ENCODE results near the gene UROC1. TPM values are rescaled to one million over a fixed set of nuclear protein-coding genes. Genes with fewer than 3 reads are reported as not detected.

Gene UROC1
- total RNA-seq, 1 experiment from 2014 or later, result not detected

DNA sequence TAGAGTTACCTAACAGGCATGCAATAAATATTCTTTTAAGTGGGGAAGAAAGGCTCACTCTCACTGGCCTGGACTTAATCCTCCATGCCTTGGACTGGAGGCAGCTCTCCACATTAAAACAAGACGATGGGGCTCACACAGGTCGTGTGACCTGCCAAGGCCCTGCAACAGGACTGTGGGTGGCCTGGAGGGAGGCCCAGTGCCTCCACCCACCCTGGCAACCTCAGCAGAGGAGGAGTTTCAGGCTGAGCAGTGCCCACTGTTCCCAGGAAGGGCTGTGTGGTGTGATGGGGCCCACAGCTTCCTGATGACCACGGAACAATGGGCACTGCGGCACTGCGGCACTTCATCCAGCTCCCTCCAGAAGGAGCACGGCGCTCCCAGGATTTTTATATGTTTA is 5.5 kb downstream of the UROC1 start:
- H3K4me1 Mint-ChIP-seq (ENCODE audit: insufficient read depth, unreplicated experiment), result no peaks in the 10 kb centered on the region
- POLR2A ChIA-PET, result no interaction called here
- TF ChIP-seq, protein P1, sequence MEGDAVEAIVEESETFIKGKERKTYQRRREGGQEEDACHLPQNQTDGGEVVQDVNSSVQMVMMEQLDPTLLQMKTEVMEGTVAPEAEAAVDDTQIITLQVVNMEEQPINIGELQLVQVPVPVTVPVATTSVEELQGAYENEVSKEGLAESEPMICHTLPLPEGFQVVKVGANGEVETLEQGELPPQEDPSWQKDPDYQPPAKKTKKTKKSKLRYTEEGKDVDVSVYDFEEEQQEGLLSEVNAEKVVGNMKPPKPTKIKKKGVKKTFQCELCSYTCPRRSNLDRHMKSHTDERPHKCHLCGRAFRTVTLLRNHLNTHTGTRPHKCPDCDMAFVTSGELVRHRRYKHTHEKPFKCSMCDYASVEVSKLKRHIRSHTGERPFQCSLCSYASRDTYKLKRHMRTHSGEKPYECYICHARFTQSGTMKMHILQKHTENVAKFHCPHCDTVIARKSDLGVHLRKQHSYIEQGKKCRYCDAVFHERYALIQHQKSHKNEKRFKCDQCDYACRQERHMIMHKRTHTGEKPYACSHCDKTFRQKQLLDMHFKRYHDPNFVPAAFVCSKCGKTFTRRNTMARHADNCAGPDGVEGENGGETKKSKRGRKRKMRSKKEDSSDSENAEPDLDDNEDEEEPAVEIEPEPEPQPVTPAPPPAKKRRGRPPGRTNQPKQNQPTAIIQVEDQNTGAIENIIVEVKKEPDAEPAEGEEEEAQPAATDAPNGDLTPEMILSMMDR (IDR thresholded peaks at IDR 0.05; ENCODE audit: unreplicated experiment), result no peak
- CTCF ChIA-PET, result interaction anchor here (0.7 to 5.9 kb wide), 3 partner anchors 10 to 1036 kb away, joined by 3 to 34 read pairs (median 5); no protein-coding TSS in a partner anchor
- no peaks in the 10 kb centered on the region for H3K9me3 Mint-ChIP-seq (ENCODE audit: unreplicated experiment)
- H3K4me3 Mint-ChIP-seq (ENCODE audit: unreplicated experiment), result no peak overlapping the region
- DNase-seq (ENCODE audit: unreplicated experiment), result no peak
- no peak overlapping the region for H3K27ac Mint-ChIP-seq (ENCODE audit: low read depth, unreplicated experiment)
- intact Hi-C loops (cut with micrococcal nuclease), result no loop called here
- no TSS peak for BruUV-seq (replicated peaks)
- H3K27me3 Mint-ChIP-seq (ENCODE audit: insufficient read depth, unreplicated experiment), result no peaks in the 10 kb centered on the region
- H3K36me3 Mint-ChIP-seq (ENCODE audit: insufficient read depth, unreplicated experiment), result no peaks in the 10 kb centered on the region

DNA sequence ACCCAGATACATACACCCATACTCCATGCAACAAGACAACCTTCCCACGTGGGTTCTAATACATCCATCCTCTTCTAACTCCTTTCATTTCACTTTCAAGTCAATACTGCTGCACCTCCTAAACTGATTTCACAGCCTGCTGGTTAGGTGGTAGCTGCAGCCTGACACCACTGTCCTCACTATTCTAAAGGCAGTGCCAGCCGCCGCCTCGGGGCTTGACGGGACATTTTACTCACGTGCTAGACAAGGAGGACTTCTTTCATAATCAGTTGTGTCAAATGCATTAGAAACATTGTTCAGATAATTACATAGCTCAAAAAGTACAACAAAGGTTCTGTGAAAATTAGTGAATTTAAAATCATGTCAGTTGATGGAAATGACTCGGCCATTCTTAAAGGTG is 6.3 kb downstream of the UROC1 start:
- Mint-ChIP-seq H3K27me3 (ENCODE audit: insufficient read depth, unreplicated experiment) (no peaks in the 10 kb centered on the region), H3K27ac (ENCODE audit: low read depth, unreplicated experiment) (no peak overlapping the region), H3K4me1 (ENCODE audit: insufficient read depth, unreplicated experiment) (no peaks in the 10 kb centered on the region), H3K9me3 (ENCODE audit: unreplicated experiment) (no peaks in the 10 kb centered on the region), H3K36me3 (ENCODE audit: insufficient read depth, unreplicated experiment) (no peaks in the 10 kb centered on the region), H3K4me3 (ENCODE audit: unreplicated experiment) (no peak overlapping the region)
- DNase-seq (ENCODE audit: unreplicated experiment), result no peak
- ChIA-PET POLR2A (no interaction called here), CTCF (interaction anchor here (0.6 to 5.9 kb wide), 3 partner anchors 11 to 1037 kb away, joined by 3 to 34 read pairs (median 5); no protein-coding TSS in a partner anchor)
- TF ChIP-seq, protein P1 (IDR thresholded peaks at IDR 0.05; ENCODE audit: unreplicated experiment), result no peak
- intact Hi-C loops (cut with micrococcal nuclease), result no loop called here
- no TSS peak for BruUV-seq (replicated peaks)

DNA sequence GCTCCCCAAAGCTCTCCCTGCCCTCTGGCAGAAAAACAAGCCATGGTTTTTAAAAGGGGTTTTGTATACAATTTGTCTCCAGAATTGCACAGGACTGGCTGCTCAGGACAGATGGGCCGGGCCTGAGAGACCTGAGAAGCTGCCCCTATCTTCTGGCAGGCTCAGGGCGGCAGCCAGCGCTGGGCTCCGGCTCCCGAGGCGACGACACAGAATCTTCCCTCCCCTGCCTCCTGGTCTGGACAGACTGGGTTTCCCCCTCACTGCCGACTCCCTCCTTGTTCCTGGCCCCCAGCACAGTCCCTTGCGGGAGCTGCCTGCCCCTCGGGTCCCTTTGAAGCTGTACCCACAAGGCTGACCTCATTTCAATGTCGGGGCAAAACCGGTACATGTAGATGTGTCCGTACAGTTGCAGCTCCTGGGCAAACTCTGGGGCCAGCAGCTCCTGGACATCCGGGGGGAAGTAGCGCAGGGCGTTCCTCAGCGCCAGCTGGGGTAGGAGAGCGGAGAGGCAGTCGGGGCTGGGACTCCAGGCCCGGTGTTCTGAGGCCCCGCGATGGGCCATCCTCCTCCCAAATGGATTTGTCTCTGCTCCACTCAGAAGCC is 7.2 kb downstream of the UROC1 start:
- no peak for DNase-seq (ENCODE audit: unreplicated experiment)

DNA sequence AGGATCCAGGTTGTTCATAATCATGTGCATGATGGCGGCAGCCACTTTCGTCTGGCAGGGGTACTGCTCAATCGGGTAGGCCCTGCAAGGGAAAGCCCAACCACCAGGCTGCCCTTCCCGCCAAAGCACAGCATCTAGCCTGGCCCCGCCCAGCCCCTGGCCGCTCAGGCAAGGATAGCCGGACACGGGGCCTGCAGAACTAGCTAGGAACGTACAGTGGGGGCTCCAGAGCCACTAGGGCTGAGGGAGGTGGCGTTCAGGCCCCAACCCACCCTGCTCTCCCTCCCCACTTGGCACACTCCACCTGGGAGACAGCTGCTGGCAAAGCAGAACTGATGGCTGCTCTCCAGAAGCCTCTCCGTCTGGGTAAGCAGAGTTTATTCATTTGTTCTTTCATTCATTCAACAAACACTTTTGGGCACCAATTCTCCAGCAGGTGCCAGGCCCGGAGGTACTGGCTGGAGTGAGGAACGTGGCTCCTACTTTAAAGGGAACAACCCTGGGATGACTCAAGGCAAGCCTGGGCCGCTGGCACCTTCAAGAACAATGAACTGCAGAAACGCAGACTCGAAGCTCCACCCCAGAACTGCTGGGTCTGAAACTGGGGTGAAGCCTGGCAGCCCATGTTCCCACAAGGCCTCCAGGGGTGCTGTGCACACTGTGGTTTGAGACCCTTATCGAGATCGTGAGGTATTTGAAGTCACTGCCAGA is 7.8 kb downstream of the UROC1 start:
- no TSS peak for BruUV-seq (replicated peaks)
- H3K36me3 Mint-ChIP-seq (ENCODE audit: insufficient read depth, unreplicated experiment), result no peaks in the 10 kb centered on the region
- TF ChIP-seq, protein P1 (IDR thresholded peaks at IDR 0.05; ENCODE audit: unreplicated experiment), result no peak
- CTCF ChIA-PET, result interaction anchor here (0.5 to 5.9 kb wide), 2 partner anchors 12 to 773 kb away, joined by 4 to 34 read pairs; no protein-coding TSS in a partner anchor
- intact Hi-C loops (cut with micrococcal nuclease), result no loop called here
- DNase-seq (ENCODE audit: unreplicated experiment), result no peak
- no peak overlapping the region for H3K27ac Mint-ChIP-seq (ENCODE audit: low read depth, unreplicated experiment)
- no peaks in the 10 kb centered on the region for H3K9me3 Mint-ChIP-seq (ENCODE audit: unreplicated experiment)
- H3K4me3 Mint-ChIP-seq (ENCODE audit: unreplicated experiment), result no peak overlapping the region
- POLR2A ChIA-PET, result no interaction called here
- H3K4me1 Mint-ChIP-seq (ENCODE audit: insufficient read depth, unreplicated experiment), result no peaks in the 10 kb centered on the region
- peaks cover 7% of the 10 kb centered on the region for H3K27me3 Mint-ChIP-seq (ENCODE audit: insufficient read depth, unreplicated experiment)

More for the DNA sequence above, 7.2 kb downstream of the UROC1 start:
- CTCF ChIA-PET, result interaction anchor here (0.6 to 5.9 kb wide), 4 partner anchors 12 to 1038 kb away, joined by 3 to 34 read pairs (median 4); no protein-coding TSS in a partner anchor
- H3K27me3 Mint-ChIP-seq (ENCODE audit: insufficient read depth, unreplicated experiment), result peaks cover under 1% of the 10 kb centered on the region
- H3K9me3 Mint-ChIP-seq (ENCODE audit: unreplicated experiment), result no peaks in the 10 kb centered on the region
- no peak overlapping the region for H3K27ac Mint-ChIP-seq (ENCODE audit: low read depth, unreplicated experiment)
- POLR2A ChIA-PET, result no interaction called here
- TF ChIP-seq, protein P1 (IDR thresholded peaks at IDR 0.05; ENCODE audit: unreplicated experiment), result no peak
- BruUV-seq (replicated peaks), result no TSS peak
- intact Hi-C loops (cut with micrococcal nuclease), result no loop called here
- no peaks in the 10 kb centered on the region for H3K4me1 Mint-ChIP-seq (ENCODE audit: insufficient read depth, unreplicated experiment)
- no peaks in the 10 kb centered on the region for H3K36me3 Mint-ChIP-seq (ENCODE audit: insufficient read depth, unreplicated experiment)
- no peak overlapping the region for H3K4me3 Mint-ChIP-seq (ENCODE audit: unreplicated experiment)
